GM18907 (cell line): ENCODE measurements around the gene CDC123.
"Not testable (repeated sequence)": the region's sequence is repeated elsewhere in the genome, so short reads cannot be mapped to it uniquely, and the experiment has no call there.

Experiments used
- ATAC-seq: cut with Tn5 transposase; IDR thresholded peaks from one replicate; pipeline ENCODE4 v1.9.1; 2021; ENCODE audit warnings: mild to moderate bottlenecking, moderate library complexity; ENCODE audit not compliant: unreplicated experiment

Gene CDC123

DNA sequence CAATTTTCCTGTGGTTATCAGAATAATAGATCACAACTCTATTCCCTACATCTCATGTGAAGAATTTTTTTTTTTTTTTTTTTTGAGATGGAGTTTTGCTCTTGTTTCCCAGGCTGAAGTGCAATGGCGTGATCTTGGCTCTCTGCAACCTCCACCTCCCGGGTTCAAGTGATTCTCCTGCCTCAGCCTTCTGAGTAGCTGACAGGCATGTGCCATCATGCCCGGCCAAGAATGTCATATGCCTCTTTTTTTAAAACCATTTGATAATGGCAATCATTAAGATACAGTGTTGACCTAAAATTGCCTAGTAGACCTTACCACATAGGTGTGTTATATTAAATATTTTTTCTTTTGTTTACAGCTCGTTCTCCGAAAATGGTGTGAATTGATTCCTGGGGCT, 38.7 kb downstream of the CDC123 start:
- not testable (repeated sequence) for ATAC-seq

DNA sequence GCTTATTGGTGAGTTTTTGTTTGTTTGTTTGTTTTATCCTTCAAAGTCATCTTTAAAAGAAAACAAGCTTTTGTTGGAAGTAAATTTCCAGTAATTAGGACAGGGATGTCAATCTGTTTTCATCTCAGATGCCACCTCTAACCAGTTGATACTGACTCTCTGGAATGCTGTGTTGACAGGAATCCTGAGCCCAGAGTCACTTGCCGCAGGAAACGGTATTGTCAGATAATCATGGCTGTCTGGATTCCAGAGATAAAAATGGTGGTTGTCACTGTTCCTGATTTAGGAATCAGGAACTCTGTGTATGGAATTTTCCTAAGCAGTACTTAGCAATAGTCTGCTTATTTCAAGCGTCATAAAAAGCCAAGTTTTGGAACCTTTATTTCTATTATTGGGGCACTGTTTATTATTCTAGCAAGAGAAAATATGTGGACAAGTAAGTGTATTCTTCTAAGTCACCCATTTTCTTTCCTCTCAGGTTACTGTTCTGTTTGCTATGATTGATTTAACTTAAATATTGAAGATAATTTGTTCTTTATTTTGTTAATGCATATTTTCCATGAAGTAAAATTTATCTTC, 39.2 kb downstream of the CDC123 start:
- no peak for ATAC-seq

DNA sequence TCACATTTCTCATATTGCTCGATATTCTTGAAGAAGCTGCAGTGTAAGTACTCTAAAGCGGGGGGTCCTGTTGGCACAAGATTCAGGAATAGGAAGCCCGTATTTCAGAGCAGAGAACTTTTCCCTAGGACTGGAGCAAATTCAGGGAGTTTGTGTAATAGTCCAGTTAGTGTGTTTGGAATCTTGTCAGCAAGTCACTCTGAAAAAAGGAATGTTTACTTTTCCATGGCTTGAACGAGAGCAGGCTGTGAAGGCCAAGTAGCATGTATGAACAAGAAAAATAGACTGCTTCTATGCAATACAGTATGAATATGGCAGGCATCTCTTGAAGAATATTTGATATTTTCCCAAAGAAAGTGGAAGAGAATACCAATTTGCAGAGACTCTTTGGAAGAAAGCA, 39.8 kb downstream of the CDC123 start:
- ATAC-seq = no peak

DNA sequence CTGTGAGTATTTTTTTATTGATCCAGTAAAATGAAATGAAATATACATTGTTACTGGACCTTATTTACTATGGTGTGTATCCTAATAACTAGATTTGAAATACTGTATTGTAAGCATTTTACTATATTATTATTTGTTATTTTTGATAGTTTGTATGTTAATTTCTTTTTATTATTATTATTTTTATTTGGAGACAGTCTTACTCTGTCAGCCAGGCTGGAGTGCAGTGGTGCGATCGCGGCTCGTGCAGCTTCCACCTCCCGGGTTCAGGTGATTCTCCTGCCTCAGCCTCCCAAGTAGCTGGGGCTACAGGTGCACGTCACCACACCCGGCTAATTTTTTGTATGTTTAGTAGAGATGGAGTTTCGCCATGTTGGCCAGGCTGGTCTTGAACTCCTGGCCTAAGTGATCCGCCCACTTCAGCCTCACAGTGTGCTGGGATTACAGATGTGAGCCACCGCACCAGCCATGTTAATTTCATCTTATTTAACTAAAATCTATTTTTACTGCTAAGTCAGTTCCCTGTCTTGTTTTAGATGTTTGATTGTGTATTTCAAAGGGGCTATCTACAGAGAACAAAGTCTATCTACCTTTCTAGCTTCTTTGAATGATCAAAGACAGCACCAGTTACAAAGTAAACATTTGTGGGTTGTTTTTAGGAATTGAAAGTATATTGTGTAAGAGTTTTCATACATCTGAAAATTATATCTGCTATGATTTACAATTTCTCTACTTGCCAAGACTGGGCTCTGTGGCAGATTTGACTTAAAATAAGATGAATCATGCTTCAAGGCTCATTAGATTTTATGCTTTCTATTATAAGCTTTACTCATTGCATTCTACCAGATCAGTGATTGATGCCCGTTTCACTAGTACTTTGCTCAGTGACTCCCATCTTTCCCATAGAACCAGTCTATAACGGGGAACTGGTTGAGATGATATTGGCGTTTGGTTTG, 41.6 kb downstream of the CDC123 start:
- no peak for ATAC-seq

DNA sequence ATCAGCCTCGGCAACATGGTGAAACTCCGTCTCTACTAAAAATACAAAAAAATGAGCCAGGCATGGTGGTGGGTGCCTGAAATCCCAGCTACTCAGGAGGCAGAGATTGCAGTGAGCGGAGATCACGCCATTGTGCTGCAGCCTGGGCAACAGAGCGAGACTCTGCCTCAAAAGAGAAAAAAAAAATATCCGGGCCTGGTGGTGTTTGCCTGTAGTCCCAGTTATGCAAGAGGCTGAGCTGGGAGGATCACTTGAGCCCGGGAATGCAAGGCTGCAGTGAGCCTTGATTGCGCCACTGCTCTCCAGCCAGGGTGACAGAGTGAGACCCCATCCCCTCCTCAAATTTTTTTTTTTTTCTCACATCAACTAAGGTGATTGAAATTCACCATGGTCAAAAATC, 42.8 kb downstream of the CDC123 start:
- ATAC-seq = no peak

DNA sequence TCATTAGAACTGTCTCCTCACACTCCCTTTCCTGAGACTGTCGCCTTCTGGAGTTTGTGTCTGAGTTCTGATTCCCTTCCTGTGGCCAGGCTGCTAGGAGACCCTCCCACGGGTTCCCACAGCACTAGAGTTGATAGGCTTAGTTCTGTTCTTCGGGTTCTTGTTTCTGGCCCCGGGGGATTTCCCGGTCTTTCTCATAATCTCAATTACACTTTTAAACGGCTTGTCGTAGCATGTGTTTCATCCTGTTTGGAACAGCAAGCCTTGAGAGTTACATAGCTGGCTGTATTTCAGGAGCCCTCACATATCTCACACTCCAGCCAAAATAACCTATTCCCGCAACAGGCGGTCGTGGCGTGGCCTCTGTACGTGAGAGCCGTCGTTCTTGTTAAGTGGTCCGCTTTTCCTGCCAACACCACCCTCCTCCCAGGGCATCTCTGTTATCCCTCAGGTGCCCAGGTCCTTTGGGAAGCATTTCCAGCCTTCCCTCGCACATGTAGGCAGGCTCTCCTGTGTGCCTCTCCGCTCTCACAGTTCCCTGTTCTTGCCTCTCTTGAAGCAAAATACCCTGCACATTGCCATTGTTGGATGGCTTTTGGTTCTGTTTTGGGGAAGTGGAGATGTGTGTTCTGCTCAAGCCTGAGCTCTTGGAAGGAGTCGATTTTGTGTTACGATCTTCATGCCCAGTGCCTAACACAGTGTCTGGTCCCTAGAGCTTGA, 46.0 kb downstream of the CDC123 start:
- ATAC-seq = no peak

DNA sequence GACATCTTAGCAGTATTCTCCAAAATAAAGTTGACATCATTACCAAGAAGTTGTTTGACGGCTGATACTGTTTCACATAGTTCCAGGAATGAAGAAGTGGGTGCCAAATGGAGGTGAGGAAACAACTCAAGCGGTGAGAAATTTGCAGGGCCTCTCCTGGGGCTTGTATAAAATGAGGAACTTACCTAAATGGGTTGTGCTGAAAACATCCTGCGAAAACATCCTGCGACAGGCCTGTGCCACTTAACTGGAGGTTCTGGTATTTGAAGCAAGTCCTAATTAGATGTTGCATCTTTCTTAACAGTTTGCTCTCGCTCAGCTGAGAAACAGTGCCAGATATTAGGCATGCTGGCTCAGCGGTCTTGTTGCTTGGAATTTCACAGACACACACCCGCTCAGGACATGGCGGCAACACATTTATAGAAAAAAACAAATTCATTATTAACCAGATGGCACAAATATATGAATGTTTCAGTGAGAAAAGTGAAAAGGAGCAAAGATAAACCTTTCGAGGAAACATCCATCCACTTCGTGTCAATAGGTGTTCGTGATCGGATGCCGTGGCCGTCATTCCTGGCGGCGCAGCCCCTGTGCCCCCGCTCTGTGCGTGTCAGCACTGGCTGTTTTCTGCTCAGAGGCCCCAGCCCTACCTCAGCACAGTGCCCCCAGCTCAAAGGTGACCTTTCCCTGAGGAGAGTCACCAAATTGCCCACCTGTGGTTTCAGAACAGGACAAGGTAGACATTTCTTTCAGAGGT, 48.1 kb downstream of the CDC123 start:
- ATAC-seq = no peak

DNA sequence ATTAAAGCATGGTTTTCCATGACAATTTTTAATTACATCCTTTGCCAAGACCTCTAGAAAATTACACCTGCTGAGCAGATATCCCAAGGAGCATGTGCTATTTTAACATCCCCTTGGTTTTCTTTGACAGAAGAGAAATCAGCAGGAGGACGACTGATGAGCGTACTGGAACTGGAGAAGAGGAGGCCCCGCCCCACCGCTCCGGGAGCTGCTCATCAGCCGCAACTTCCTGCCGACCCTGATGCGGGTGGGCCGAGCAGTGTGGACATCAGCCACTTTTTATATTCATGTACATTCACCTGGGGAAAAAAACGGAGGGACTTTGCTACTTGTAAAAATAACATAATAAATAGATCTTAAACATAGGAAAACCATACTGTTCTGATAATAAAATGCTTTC, 54.2 kb downstream of the CDC123 start:
- no peak for ATAC-seq

DNA sequence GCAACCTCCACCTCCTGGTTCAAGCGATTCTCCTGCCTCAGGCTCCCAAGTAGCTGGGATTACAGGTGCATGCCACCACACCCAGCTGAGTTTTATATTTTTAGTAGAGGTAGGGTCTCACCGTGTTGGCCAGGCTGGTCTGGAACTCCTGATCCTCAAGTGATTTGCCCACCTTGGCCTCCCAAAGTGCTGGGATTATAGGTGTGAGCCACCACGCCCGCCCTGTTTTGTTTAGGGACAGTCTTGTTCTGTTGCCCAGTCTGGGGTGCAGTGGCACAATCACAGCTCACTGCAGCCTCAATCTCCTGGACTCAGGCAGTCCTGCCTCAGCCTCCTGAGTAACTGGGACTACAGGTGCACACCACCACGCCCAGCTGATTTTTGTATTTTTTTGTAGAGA, 54.7 kb downstream of the CDC123 start:
- ATAC-seq = not testable (repeated sequence)

DNA sequence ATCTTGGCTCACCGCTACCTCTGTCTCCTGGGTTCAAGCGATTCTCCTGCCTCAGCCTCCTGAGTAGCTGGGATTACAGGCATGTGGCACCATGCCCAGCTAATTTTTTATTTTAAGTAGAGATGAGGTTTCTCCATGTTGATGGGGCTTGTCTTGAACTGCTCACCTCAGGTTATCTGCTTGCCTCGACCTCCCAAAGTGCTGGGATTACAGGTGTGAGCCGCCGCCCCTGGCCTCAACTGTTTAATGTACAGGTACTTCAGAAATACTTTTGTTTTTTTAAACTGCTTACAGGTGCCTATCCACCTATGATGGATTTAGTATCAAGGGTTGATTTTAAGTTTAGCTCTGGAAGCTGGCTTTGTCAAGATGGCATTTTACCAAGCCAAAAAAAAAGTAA, 55.6 kb downstream of the CDC123 start:
- ATAC-seq = no peak

DNA sequence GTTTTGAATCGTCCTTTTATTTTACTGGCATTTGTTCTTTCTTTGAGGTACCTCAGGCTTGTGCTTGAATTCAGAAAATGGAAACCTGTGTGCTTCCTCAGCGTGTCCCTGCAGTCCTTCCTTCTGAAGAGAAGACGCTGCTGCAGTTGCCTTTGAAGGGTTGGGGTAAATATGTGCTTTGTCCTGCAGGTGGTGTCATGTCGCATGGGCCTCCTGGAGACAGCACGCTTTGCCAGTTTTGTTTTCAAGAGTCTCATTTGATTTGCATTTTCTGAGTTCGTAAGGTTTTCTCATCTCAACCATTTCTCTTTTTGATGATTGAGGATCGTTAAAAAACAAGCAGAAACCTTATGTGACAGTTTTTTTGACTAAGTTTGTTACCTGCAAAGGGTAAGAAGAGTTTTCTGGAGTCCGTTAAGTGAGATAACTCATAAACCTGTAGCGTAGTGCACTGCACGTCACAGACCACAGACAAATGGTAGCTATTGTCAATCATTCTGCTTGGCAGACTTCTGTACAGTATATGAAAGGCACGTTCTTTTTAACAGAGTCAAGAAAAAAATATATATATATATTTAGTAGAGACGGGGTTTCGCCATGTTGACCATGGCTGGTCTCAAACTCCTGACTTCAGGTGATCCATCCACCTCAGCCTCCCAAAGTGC, 57.0 kb downstream of the CDC123 start:
- peak; percentile 78 for ATAC-seq

DNA sequence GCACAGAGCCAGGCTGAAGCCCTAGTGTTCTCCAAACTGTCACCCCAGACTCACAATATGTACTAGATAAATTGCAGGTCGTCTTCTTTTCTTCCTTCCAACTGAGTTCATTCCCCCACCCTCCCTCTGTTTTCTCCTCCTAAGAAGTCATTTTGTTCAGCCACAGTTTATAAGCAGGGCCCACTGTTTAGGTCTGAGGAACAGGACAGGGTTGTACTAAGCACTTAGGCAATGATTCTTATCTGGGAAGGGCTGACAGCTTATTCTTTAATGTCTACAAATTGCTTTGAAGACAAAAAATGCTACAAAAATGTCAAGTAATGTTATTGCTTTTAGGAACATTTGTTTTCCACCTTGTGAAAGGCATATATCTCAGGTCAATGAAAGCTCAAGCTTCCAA, 59.1 kb downstream of the CDC123 start:
- no peak for ATAC-seq

DNA sequence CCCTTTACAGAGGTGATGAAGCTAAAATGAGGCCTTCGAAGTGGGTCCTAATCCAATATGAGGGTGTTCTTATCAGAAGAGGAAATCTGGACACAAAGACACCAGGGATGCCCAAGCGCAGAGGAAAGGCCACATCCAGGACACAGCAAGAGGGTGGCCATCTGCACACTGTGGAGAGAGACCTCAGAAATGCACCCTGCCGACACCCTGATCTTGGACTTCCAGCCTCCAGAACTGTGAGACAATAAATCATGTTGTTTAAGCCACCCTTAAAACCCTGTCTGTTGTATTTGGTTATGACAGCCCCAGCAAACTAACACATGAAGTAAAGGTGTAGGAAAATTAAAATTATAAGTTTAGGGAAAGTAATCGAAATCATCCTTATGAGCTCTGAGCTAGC, 64.0 kb downstream of the CDC123 start:
- ATAC-seq = no peak

DNA sequence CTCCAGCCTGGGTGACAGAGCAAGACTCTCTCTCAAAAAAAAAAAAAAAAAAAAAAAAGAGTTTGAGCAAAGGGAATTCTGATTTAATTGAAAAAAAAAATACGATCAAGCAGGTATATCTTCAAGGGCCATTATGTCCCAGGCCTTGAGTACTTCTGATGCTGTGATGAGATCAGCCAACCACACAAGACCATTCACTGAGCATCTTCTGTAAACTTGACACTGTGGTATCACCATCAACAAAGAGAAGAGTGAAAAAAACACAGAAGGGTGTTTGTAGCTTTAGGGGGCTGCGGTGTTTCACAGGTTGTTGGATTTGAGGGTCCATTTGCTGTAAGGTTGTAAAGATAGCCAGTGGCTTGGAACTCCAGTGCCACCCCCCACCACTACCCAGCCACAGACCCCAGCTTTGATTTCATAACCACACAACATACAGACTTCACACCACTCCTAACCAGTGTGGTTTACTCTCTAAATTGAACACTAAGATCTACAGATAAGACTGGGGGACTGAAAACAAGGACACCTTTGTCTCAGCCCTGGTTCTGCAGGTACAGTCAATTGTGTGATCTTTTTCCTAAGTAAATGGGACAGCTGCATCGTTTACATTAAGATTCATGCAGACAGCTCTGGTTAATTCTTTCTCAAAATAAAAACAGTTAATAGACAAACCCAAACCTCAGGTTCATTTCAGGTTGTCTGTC, 66.4 kb downstream of the CDC123 start:
- no peak for ATAC-seq

DNA sequence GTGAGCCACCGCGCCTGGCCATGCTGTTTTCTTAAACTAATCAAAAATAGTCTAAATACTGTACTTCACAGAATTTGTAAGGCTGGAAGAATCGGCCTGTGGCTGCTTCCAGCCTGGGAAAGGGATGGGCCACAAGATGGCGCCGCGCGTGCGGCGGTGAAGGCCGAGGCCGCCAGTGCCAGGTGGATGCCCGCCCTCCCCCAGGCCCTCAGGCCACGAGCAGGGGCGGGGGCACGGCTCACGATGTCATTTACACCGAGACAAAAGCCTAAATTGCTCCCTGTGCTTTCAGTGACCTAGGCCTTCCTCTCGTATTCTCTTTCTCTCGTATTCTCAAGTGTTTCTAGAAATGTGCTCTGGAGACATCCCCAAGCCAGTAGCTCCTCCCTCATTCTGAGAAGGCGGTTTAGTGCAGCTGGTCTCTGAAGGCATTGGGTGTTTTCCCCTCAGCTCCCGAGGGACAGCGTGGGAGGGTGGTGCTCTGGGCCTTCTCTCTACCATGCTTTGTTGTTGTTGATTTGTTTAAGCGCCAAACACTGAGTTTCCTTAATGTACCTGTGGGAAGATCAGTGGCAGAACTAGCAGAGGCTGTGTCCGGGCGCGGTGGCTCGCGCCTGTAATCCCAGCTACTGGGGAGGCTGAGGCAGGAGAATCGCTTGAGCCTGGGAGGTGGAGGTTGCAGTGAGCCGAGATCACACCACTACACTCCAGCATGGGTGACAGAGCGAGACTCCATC, 68.4 kb downstream of the CDC123 start:
- ATAC-seq = peak; percentile 85

DNA sequence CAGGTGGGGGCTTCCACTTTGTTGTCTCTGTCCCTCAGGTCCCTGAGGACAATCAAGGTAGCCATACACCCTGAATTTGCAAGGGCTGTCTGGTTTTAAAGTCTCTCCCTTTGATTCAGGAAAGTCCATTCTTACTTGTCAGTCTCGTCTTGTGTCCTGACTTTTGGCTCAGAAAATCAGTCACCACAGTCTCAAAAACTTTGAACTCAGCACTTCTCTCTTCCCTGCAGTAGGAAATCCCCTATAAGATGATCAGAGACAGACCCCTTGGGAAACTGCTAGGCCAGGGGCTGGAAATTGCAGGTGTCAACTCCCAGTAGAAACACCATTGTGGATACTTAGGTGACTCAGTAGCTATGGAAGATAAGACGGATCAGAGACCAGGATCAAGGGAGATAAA, 73.1 kb downstream of the CDC123 start:
- no peak for ATAC-seq

DNA sequence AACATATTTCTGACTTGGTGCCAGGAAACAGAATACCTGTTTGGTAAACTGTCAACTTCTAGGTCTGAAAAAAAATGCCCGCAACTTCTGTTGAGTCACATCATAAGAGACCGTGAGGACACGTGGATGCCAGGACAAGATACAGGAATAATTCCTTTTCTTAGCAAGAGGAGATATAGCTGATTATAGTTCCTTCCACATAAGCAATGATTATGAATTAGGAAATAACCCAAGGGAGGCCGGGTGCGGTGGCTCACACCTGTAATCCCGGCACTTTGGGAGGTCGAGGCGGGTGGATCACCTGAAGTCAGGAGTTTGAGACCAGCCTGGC, 75.2 kb downstream of the CDC123 start:
- no peak for ATAC-seq

DNA sequence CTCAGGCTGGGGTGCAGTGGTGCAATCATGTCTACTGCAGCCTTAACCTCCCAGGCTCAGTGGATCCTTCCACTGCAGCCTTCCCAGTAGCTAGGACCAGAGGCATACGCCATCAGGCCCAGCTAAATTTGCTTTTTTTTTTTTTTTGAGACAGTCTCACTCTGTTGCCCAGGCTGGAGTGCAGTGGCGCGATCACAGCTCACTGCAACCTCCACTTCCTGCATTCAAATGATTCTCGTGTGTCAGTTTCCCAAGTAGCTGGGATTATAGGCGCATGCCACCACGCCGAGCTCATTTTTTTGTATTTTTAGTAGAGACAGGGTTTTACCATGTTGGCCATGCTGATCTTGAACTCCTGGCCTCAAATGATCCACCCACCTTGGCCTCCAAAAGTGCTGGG, 81.9 kb downstream of the CDC123 start:
- ATAC-seq = not testable (repeated sequence)

DNA sequence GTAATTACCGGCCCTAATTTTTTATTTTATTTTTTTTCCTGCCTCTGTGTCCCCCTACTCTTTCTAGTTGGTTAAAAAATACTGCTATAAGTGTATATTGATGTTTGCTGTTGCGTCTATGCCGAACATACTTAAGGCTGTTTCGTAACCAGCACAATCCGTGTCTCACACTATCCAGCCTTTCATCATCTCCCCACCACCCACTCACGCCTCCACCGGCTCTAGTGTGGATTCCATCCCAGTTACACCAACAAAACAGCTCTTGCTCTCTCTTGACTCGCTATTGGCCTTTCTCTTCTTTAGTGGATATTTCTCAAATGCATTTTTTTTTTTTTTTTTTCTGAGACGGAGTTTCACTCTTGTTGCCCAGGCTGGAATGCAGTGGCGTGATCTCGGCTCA, 83.3 kb downstream of the CDC123 start:
- ATAC-seq = no peak
